GM18870 (cell line): ENCODE data around the gene CACNA1G.

Experiments used
- ATAC-seq: cut with Tn5 transposase; IDR thresholded peaks from one replicate; pipeline ENCODE4 v1.9.1; 2021; ENCODE audit warnings: moderate library complexity; ENCODE audit not compliant: unreplicated experiment

CACNA1G gene

GRCh38 chr17:50547035-50547735 is 13.3 kb upstream of the CACNA1G start, which contains the start of gene SPATA20:
SPATA20 (plus strand) TSS chr17:50547174; CDS start chr17:50547209, 35 bp downstream.
- ATAC-seq = peak; percentile 44

- ATAC-seq = no peak
Measured at GRCh38 chr17:50547736-50548083, 12.8 kb upstream of the CACNA1G start.

GRCh38 chr17:50548831-50549230 is 11.7 kb upstream of the CACNA1G start:
- no peak for ATAC-seq

- ATAC-seq = no peak
Measured at GRCh38 chr17:50549256-50549941, 11.1 kb upstream of the CACNA1G start.

GRCh38 chr17:50549969-50550368 is 10.5 kb upstream of the CACNA1G start:
- no peak for ATAC-seq

GRCh38 chr17:50550661-50551432 is 9.7 kb upstream of the CACNA1G start:
- ATAC-seq = no peak

GRCh38 chr17:50551433-50551815 is 9.1 kb upstream of the CACNA1G start:
- ATAC-seq = no peak

GRCh38 chr17:50551884-50552283 is 8.6 kb upstream of the CACNA1G start:
- ATAC-seq = no peak

- ATAC-seq = no peak
Measured at GRCh38 chr17:50554201-50554600, 6.3 kb upstream of the CACNA1G start.

- no peak for ATAC-seq
Measured at GRCh38 chr17:50556803-50557202, 3.7 kb upstream of the CACNA1G start.

GRCh38 chr17:50557630-50558029 is 2.9 kb upstream of the CACNA1G start:
- no peak for ATAC-seq

GRCh38 chr17:50558091-50558490 is 2.4 kb upstream of the CACNA1G start:
- no peak for ATAC-seq

- no peak for ATAC-seq
Measured at GRCh38 chr17:50558581-50558940, 2.0 kb upstream of the CACNA1G start.

- ATAC-seq = no peak
Measured at GRCh38 chr17:50558941-50559614, 1.4 kb upstream of the CACNA1G start.

- no peak for ATAC-seq
Measured at GRCh38 chr17:50559674-50560184, 786 bp upstream of the CACNA1G start.

GRCh38 chr17:50560931-50561745 is 623 bp downstream of the CACNA1G start:
- no peak for ATAC-seq

GRCh38 chr17:50561746-50562141 is 1.2 kb downstream of the CACNA1G start:
- no peak for ATAC-seq

- ATAC-seq = no peak
Measured at GRCh38 chr17:50562242-50563091, 2.0 kb downstream of the CACNA1G start.

GRCh38 chr17:50563092-50563511 is 2.6 kb downstream of the CACNA1G start:
- ATAC-seq = no peak
